Right hindlimb (tissue), 1 donor: ENCODE measurements around the gene PNMA3.
"Not testable (repeated sequence)": the region's sequence is repeated elsewhere in the genome, so short reads cannot be mapped to it uniquely, and the experiment has no call there.

Experiments
- DNase-seq: peaks from one replicate; pipeline ENCODE4 v3.0.0-alpha.2; 2018

The PNMA3 gene

GRCh38 chrX:153055871-153056749 lies at the start of gene PNMA3:
Gene PNMA3, plus strand, starts transcription at chrX:153056470. Its CDS starts 586 bp downstream, at chrX:153057056.
- DNase-seq: no peak

- DNase-seq: not testable (repeated sequence)
These were observed 39.1 kb upstream of the PNMA3 start for GRCh38 chrX:153017174-153017573.

- no peak for DNase-seq
These were observed 37.1 kb upstream of the PNMA3 start for GRCh38 chrX:153019166-153019565.

- not testable (repeated sequence) for DNase-seq
These were observed 29.8 kb upstream of the PNMA3 start for GRCh38 chrX:153026501-153026900.

- DNase-seq: not testable (repeated sequence)
These were observed 27.8 kb upstream of the PNMA3 start for GRCh38 chrX:153028487-153028886.

GRCh38 chrX:153029162-153029561 lies 27.1 kb upstream of the PNMA3 start:
- no peak for DNase-seq

GRCh38 chrX:153029875-153030274 lies 26.4 kb upstream of the PNMA3 start:
- DNase-seq: no peak

- DNase-seq: no peak
These were observed 25.5 kb upstream of the PNMA3 start for GRCh38 chrX:153030801-153031200.

GRCh38 chrX:153032397-153033118 lies 23.7 kb upstream of the PNMA3 start:
- DNase-seq: peak; percentile 73

GRCh38 chrX:153049093-153049492 lies 7.2 kb upstream of the PNMA3 start:
- no peak for DNase-seq

- DNase-seq: no peak
These were observed 3.7 kb upstream of the PNMA3 start for GRCh38 chrX:153052534-153052933.

GRCh38 chrX:153057281-153057680 lies 1.0 kb downstream of the PNMA3 start:
- DNase-seq: no peak

GRCh38 chrX:153059191-153060094 lies 3.2 kb downstream of the PNMA3 start:
- no peak for DNase-seq

GRCh38 chrX:153060095-153060445 lies 3.8 kb downstream of the PNMA3 start:
- DNase-seq: no peak

GRCh38 chrX:153061732-153062131 lies 5.5 kb downstream of the PNMA3 start:
- DNase-seq: no peak

- DNase-seq: no peak
These were observed 7.0 kb downstream of the PNMA3 start for GRCh38 chrX:153063315-153063714.

- DNase-seq: no peak
These were observed 7.8 kb downstream of the PNMA3 start for GRCh38 chrX:153064061-153064460.

- no peak for DNase-seq
These were observed 9.1 kb downstream of the PNMA3 start for GRCh38 chrX:153065389-153065788.

GRCh38 chrX:153066402-153066801 lies 10.1 kb downstream of the PNMA3 start:
- not testable (repeated sequence) for DNase-seq

GRCh38 chrX:153071909-153072583 lies 15.8 kb downstream of the PNMA3 start, which contains the start of gene PNMA6A:
Gene PNMA6A, plus strand, starts transcription at chrX:153072454. Its CDS starts 609 bp downstream, at chrX:153073063.
- DNase-seq: not testable (repeated sequence)

- DNase-seq: not testable (repeated sequence)
These were observed 17.1 kb downstream of the PNMA3 start for GRCh38 chrX:153073331-153073730.

- no peak for DNase-seq
These were observed 18.1 kb downstream of the PNMA3 start for GRCh38 chrX:153074262-153074899.
